Spleen (tissue), 7 donors: Measurements from ENCODE around the gene FASN.

Experiments used
- CTCF ChIP-seq, 11 experiments: fragments of 200-600 bp in 7 of 11; fragments of 450-650 bp in 4 of 11; sonication (generic) in 4 of 11; IDR thresholded peaks in 8 of 11; conservative IDR thresholded peaks in 3 of 11; 1 replicate in 7 of 11; 2 replicates in 4 of 11; pipeline versions ENCODE4 v1.4.0 to v1.8.0; 2016 to 2021; ENCODE audit warnings: antibody characterized with exemption in 11 of 11, inconsistent platforms in 4 of 11, mild to moderate bottlenecking in 1 of 11
- POLR2A ChIP-seq, 3 donors: fragments of 450-650 bp; IDR thresholded peaks; one replicate each; pipeline ENCODE4 v1.5.1; 2017; ENCODE audit warnings: antibody characterized with exemption in 3 of 3, mild to moderate bottlenecking in 1 of 3
- donor health status: DM: no; HTN: no; CAD: no; lungs with moderate emphysema.
- donor health status: DM: no; HTN: no; CAD: no.
- donor health status: DM: no; HTN: no; CAD: no.

DNA sequence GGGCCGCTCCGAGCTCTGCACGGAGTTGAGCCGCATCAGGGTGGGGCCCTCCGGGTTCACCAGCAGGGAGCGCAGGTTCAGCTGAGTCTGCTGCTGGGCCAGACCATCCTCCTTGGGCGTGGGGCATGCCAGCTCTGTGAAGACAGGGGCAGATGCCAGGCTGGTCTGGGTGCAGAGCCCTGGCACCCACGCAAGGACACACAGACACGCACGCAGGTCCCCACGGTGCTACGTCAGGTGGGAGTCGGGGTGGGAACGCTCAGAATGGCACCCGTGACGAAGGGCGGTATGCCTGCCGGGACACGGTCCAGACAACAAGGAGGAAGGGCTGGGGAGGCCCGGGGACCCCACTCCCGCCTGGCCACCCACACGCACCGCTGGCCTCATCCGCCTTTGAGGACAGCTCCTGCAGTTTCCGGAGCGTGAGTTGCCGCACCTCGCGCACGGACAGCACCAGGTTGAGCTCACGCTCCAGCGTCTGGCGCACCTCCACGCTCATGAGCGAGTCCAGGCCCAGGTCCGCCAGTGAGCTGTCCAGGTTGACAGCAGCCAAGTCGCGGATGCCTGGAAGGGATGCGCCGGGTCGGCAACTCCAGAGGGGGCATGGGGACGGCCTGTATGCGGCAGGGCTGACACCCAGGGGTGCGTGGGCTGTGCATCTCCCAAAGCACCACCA is 17.1 kb downstream of the FASN start:
- no peak for TF ChIP-seq POLR2A (IDR thresholded peaks at IDR 0.05)
- TF ChIP-seq CTCF (IDR thresholded peaks at IDR 0.05 in 8 of 11, conservative IDR thresholded peaks at IDR 0.05 in 3 of 11), result no peak
